C4-2B (cell line): ENCODE data around the gene ATP6V1B1.

ENCODE experiments used
- ZFX ChIP-seq: fragments of 450-650 bp; IDR thresholded peaks from 2 replicates; pipeline ENCODE4 v1.6.1; 2017
- TF ChIP-seq, protein P1 (sequence below): fragments of 450-650 bp; conservative IDR thresholded peaks from 2 replicates; pipeline ENCODE4 v1.5.1; 2017; ENCODE audit warnings: mild to moderate bottlenecking

- TF ChIP-seq, protein P1, sequence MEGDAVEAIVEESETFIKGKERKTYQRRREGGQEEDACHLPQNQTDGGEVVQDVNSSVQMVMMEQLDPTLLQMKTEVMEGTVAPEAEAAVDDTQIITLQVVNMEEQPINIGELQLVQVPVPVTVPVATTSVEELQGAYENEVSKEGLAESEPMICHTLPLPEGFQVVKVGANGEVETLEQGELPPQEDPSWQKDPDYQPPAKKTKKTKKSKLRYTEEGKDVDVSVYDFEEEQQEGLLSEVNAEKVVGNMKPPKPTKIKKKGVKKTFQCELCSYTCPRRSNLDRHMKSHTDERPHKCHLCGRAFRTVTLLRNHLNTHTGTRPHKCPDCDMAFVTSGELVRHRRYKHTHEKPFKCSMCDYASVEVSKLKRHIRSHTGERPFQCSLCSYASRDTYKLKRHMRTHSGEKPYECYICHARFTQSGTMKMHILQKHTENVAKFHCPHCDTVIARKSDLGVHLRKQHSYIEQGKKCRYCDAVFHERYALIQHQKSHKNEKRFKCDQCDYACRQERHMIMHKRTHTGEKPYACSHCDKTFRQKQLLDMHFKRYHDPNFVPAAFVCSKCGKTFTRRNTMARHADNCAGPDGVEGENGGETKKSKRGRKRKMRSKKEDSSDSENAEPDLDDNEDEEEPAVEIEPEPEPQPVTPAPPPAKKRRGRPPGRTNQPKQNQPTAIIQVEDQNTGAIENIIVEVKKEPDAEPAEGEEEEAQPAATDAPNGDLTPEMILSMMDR: no peak
- TF ChIP-seq ZFX: no peak
Observed at GRCh38 chr2:70888366-70888922, 47.3 kb upstream of the ATP6V1B1 start.
